Neural cell (in vitro differentiated cells): Measurements from ENCODE around the gene INF2. TPM values are rescaled to one million over a fixed set of nuclear protein-coding genes. Genes with fewer than 3 reads are reported as not detected.
A peak's percentile ranks its signal among the peaks of the same experiment; 100 is the strongest.

ENCODE experiments used
- H2AFZ ChIP-seq: fragments of 200-600, 300-800 bp; sonication (generic), shearing (Covaris generic); 2 replicates; pipeline ENCODE4 v1.6.0; 2014; ENCODE audit warnings: low read depth, mild to moderate bottlenecking, antibody characterized with exemption, low read length, moderate library complexity
- H3F3A ChIP-seq: fragments of 200-600 bp; shearing (Covaris generic); 2 replicates; pipeline ENCODE4 v1.6.1; 2016; ENCODE audit warnings: mild to moderate bottlenecking, moderate library complexity, mixed read lengths, antibody characterized with exemption, low read length; ENCODE audit not compliant: insufficient read depth, poor library complexity, severe bottlenecking
- H3K27ac ChIP-seq: fragments of 200-600, 300-800 bp; sonication (generic), shearing (Covaris generic); 2 replicates; pipeline ENCODE4 v1.5.1; 2014; ENCODE audit warnings: mild to moderate bottlenecking, low read length, moderate library complexity
- H3K27me3 ChIP-seq: fragments of 300-800, 200-600 bp; sonication (generic), shearing (Covaris generic); 2 replicates; pipeline ENCODE4 v1.6.0; 2014; ENCODE audit warnings: mild to moderate bottlenecking, low read depth, low read length, moderate library complexity; ENCODE audit not compliant: insufficient read depth
- H3K36me3 ChIP-seq: fragments of 300-800, 200-600 bp; sonication (generic), shearing (Covaris generic); 2 replicates; pipeline ENCODE4 v1.5.1; 2014; ENCODE audit warnings: mild to moderate bottlenecking, antibody characterized with exemption, low read length, moderate library complexity; ENCODE audit not compliant: insufficient read depth
- H3K4me2 ChIP-seq: fragments of 300-800, 200-600 bp; sonication (generic), shearing (Covaris generic); 2 replicates; pipeline ENCODE4 v1.6.0; 2014; ENCODE audit warnings: mild to moderate bottlenecking, low read length
- H3K4me3 ChIP-seq: fragments of 300-800, 200-600 bp; sonication (generic), shearing (Covaris generic); 2 replicates; pipeline ENCODE4 v1.5.1; 2014; ENCODE audit warnings: mild to moderate bottlenecking, low read length, moderate library complexity
- H3K79me2 ChIP-seq: fragments of 200-600 bp; shearing (Covaris generic); replicated peaks from 2 replicates; pipeline ENCODE4 v1.6.0; 2014; ENCODE audit warnings: mild to moderate bottlenecking, low read length, moderate library complexity; ENCODE audit not compliant: insufficient read depth
- H3K9ac ChIP-seq: fragments of 300-800, 200-600 bp; sonication (generic), shearing (Covaris generic); 2 replicates; pipeline ENCODE4 v1.6.1; 2016; ENCODE audit warnings: mild to moderate bottlenecking, low read length, mixed read lengths
- H3K9me2 ChIP-seq: fragments of 200-600 bp; shearing (Covaris generic); 2 replicates; pipeline ENCODE4 v1.6.1; 2016; ENCODE audit warnings: mild to moderate bottlenecking, low read length, mixed read lengths; ENCODE audit not compliant: insufficient read depth
- H3K9me3 ChIP-seq: fragments of 200-600, 300-800 bp; sonication (generic), shearing (Covaris generic); 2 replicates; pipeline ENCODE4 v1.6.1; 2016; ENCODE audit warnings: mild to moderate bottlenecking, mixed run types, low read length, moderate library complexity, mixed read lengths
- H4K20me1 ChIP-seq: fragments of 200-600 bp; shearing (Covaris generic); 2 replicates; pipeline ENCODE4 v1.6.1; 2016; ENCODE audit warnings: mild to moderate bottlenecking, mixed run types; ENCODE audit not compliant: insufficient read depth
- EP300 ChIP-seq: fragments of 450-650 bp; conservative IDR thresholded peaks from 2 replicates; pipeline ENCODE4 v1.6.1; 2014; ENCODE audit warnings: antibody characterized with exemption, mild to moderate bottlenecking, moderate library complexity; ENCODE audit not compliant: poor library complexity, severe bottlenecking
- EZH2 ChIP-seq: fragments of 200-600, 300-800 bp; shearing (Covaris generic), sonication (generic); IDR thresholded peaks from 2 replicates; pipeline ENCODE4 v1.6.1; 2014; ENCODE audit warnings: antibody characterized with exemption, low read length, borderline replicate concordance, mild to moderate bottlenecking; ENCODE audit not compliant: insufficient read depth, poor library complexity, severe bottlenecking
- MXI1 ChIP-seq: fragments of 450-650 bp; conservative IDR thresholded peaks from 2 replicates; pipeline ENCODE4 v1.6.1; 2014; ENCODE audit warnings: antibody characterized with exemption, mild to moderate bottlenecking; ENCODE audit not compliant: poor library complexity, severe bottlenecking
- POLR2AphosphoS5 ChIP-seq: IDR thresholded peaks from 2 replicates; pipeline ENCODE4 v1.6.1; 2012
- RAD21 ChIP-seq: fragments of 450-650 bp; conservative IDR thresholded peaks from 2 replicates; pipeline ENCODE4 v1.6.1; 2014; ENCODE audit warnings: antibody characterized with exemption, mild to moderate bottlenecking, moderate library complexity
- REST ChIP-seq: IDR thresholded peaks from 2 replicates; pipeline ENCODE4 v1.6.1; 2012; ENCODE audit warnings: borderline replicate concordance
- SMC3 ChIP-seq: fragments of 450-650 bp; conservative IDR thresholded peaks from 2 replicates; pipeline ENCODE4 v1.6.1; 2014; ENCODE audit warnings: antibody characterized with exemption, mild to moderate bottlenecking, moderate library complexity; ENCODE audit not compliant: poor library complexity
- TAF1 ChIP-seq: IDR thresholded peaks from 2 replicates; pipeline ENCODE4 v1.6.1; 2012; ENCODE audit warnings: low read depth
- polyA plus RNA-seq: library from polyadenylated mRNA; depleted of rRNA; stranded (reverse); fragments of >200 nt; gene quantifications from 2 replicates; pipeline ENCODE4 v1.2.3, GENCODE V29; 2014
- TF ChIP-seq, protein P1 (sequence below): fragments of 450-650 bp; IDR thresholded peaks from 2 replicates; pipeline ENCODE4 v1.5.1; 2014; ENCODE audit warnings: antibody characterized with exemption, mild to moderate bottlenecking, moderate library complexity; ENCODE audit not compliant: poor library complexity, severe bottlenecking

The INF2 gene
- polyA plus RNA-seq, 1 donor from 2014 or later = 0.02 TPM

DNA sequence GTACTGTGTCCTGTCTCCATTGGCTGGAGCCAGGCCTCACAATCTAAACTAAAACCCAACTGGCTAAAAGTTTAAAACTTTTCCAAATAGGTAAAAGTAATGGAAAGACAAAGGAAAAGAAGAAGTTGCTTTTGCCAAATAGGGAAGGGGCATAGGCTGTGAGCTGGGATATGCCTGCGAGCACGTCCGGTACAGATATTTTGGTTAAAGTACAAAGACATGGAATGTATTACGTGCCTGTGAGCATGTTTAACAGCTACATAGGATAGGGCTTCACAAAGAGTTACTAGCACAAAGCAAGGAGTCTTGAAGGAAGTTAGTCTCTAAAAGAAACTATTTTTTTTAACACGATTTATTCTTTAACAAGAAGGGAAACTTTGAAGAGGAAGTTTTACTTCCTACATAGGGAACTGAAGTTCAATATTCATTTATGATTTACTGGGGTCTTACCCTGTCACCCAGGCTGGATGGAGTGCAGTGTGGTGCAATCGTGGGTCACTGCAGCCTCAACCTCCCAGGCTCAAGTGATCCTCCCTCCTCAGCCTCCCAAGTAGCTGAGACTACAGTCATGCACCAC, 41.9 kb upstream of the INF2 start:
- H3K9ac ChIP-seq = no peak overlapping the region
- H3K4me2 ChIP-seq = no peak overlapping the region
- no peak overlapping the region for H2AFZ ChIP-seq
- H4K20me1 ChIP-seq = no peaks in the 10 kb centered on the region
- peaks cover 5% of the 10 kb centered on the region for H3K9me3 ChIP-seq
- H3K27ac ChIP-seq = no peak overlapping the region
- H3F3A ChIP-seq = no peaks in the 10 kb centered on the region
- H3K4me3 ChIP-seq = no peak overlapping the region
- H3K27me3 ChIP-seq = no peaks in the 10 kb centered on the region
- no peaks in the 10 kb centered on the region for H3K9me2 ChIP-seq
- no peaks in the 10 kb centered on the region for H3K36me3 ChIP-seq
- TF ChIP-seq, protein P1, sequence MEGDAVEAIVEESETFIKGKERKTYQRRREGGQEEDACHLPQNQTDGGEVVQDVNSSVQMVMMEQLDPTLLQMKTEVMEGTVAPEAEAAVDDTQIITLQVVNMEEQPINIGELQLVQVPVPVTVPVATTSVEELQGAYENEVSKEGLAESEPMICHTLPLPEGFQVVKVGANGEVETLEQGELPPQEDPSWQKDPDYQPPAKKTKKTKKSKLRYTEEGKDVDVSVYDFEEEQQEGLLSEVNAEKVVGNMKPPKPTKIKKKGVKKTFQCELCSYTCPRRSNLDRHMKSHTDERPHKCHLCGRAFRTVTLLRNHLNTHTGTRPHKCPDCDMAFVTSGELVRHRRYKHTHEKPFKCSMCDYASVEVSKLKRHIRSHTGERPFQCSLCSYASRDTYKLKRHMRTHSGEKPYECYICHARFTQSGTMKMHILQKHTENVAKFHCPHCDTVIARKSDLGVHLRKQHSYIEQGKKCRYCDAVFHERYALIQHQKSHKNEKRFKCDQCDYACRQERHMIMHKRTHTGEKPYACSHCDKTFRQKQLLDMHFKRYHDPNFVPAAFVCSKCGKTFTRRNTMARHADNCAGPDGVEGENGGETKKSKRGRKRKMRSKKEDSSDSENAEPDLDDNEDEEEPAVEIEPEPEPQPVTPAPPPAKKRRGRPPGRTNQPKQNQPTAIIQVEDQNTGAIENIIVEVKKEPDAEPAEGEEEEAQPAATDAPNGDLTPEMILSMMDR = no peak
- TF ChIP-seq POLR2AphosphoS5 (no peak), TAF1 (no peak), SMC3 (no peak), MXI1 (no peak), EP300 (no peak), RAD21 (no peak), REST (no peak), EZH2 (no peak)
- no peaks in the 10 kb centered on the region for H3K79me2 ChIP-seq

- Histone ChIP-seq H3F3A (peaks cover 2% of the 10 kb centered on the region), H3K27ac (no peak overlapping the region), H4K20me1 (no peaks in the 10 kb centered on the region), H3K27me3 (no peaks in the 10 kb centered on the region), H3K4me2 (no peak overlapping the region), H3K79me2 (no peaks in the 10 kb centered on the region), H3K9me2 (no peaks in the 10 kb centered on the region), H3K4me3 (peak overlapping the region; percentile 61), H3K36me3 (no peaks in the 10 kb centered on the region), H2AFZ (peak overlapping the region; percentile 21), H3K9me3 (peaks cover 4% of the 10 kb centered on the region), H3K9ac (peak overlapping the region; percentile 53)
- TF ChIP-seq EZH2 (no peak), RAD21 (peak; percentile 45), REST (no peak), SMC3 (peak; percentile 52), TAF1 (no peak), POLR2AphosphoS5 (peak; percentile 22), MXI1 (no peak), EP300 (no peak)
- TF ChIP-seq, protein P1 = peak; percentile 58
Measured at GRCh38 chr14:104650057-104650980, 39.1 kb upstream of the INF2 start.
